Epithelial cell of alveolus of lung (primary cell): ENCODE results near the gene ALG8. TPM values are rescaled to one million over a fixed set of nuclear protein-coding genes. Genes with fewer than 3 reads are reported as not detected.

Experiments
- total RNA-seq: library from RNA; depleted of rRNA; stranded (reverse); fragments of >200 nt; gene quantifications from 2 replicates; pipeline ENCODE4 v1.2.1, GENCODE V29; 2015

The ALG8 gene
- 34.7 and 40.0 TPM in 2 replicates for total RNA-seq

DNA sequence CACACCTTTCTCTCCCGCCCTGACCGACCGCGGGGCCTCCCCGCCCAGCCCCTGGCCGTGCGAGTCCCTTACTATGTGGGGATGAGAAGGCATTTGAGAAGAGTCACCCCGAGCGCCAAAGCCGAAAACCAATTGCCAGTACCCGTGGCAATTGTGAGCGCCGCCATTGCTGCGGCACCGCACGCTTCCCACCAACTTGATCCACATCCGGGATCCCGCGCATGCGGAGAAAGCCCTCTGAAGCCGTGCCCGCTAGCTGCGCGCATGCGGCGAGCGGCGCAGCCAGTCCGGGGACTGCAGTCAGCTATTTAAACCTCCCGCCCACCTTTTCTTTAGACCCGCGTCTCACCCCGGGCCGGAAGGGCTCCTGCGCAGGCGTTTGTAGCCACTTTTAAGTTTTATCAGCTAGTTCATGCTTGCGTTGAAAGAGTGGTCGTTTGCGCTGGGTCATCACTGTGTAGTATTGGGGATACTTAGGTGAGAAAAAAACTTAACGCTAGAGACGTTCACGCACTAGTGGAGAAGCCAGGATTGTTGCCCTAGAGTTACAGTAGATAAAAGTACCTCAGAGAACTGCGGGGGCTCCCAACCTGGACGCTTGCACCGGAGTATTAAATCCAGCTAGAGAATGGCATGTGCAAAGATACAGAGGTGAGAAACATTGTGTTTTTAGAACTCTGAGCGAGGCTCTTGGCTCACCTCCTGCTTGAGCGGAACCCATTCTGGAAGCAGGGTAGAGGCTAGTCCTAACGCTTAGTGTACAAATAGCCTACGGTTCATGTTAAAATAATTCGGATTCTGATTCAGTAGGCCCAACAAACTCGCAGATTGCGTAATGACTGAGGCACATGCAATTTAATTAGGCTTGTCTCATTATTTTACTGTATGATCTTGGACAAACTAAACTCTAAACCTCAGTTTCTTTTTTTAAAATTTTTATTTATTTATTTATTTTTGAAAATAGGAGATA lies at the start of gene ALG8:
ALG8 (minus strand) TSS at position 205 of the 970 bp plus-strand sequence; CDS start at position 167, 38 bp downstream.

DNA sequence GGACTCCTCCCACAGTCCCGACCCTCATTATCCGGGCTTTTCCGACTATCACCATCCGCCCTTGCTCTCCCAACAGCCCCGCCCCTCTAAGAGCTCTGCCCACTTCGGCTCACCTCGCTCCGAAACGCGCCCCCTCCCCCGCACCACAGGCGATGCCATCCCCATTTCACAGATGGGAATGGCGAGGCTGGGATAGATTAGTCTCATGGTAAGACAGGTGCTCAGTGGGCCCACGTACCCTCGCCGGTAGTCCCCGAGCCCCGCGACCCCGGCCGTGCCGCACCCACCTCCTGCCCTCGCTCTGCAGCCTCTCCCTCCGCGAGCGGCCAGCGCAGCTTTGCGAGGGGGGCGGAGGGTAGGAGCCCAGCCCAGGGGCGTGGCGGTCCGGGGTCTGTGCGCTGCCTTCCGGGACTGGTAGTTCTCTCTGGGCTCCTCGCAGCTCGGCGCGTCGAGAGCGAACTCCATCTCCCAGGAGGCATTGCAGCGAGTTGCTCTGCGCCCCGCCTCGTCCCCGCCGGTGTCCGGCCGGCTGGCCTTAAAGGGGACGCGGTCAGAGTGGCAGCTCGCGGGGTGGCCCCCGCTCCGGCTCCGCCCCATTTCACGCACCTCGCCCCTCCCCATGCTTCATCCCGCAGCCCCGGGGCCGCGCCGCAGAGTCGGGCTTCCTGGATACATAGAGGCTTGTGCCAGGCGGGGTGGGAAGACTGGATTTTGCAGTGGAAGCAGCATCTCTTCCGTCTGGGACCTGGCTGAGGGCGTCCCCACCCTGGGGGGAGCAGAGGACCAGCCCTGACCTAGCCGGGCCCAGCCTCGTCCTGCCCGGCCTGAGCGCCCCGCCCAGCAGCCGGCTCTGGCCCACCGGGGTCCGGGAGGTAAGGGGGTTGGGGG lies 49.1 kb upstream of the ALG8 start, which contains the start of the genes KCTD21 and USP35:
KCTD21 (minus strand) TSS at position 341 of the 888 bp plus-strand sequence. CDS start 14,072 bp downstream, outside the sequence.
USP35 (plus strand) TSS at position 634 of the 888 bp plus-strand sequence. CDS start 7,327 bp downstream, outside the sequence.

DNA sequence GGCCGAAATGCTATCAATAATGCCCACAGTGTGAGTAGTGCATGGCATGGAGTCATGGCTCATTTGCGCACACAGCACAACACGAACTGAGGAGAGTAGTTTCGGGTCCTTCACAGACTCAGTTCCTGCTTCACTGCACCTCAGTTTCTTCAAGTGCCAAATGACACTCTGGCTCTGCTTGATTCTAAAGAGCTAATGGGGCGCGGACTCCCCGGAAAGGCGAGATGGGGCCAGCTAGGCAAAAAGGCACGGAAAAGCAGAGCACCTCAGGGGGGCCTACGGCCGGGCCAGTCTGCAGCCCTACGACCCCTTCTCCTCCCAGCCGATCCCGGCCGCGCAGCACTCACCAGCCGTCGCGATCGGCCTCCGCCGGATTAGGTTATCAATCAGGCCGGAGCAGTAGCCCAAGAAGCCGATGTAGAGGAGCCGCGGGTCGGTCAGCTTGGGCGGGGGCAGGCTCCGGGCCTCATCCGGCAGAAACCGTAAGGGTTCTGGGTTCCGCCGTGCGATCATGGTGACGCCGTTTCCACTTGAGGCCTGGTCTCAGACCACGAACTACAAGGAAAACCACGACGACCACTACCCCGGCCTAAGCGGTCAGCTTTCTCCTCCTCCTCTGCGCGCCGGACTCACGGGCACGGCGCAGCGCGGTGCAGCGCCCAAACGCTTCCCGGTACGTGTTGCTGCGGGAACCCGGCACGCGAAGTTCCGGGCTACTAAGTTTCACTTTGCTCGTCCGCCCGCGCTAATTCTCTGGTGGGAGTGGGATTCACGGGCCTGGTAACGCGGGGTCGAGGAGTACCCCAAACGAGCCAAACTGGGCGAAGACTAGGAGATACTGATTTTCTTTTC lies 60.0 kb downstream of the ALG8 start, which contains the start of gene NDUFC2:
NDUFC2 (minus strand) TSS at position 631 of the 852 bp plus-strand sequence; CDS start at position 513, 118 bp downstream.

DNA sequence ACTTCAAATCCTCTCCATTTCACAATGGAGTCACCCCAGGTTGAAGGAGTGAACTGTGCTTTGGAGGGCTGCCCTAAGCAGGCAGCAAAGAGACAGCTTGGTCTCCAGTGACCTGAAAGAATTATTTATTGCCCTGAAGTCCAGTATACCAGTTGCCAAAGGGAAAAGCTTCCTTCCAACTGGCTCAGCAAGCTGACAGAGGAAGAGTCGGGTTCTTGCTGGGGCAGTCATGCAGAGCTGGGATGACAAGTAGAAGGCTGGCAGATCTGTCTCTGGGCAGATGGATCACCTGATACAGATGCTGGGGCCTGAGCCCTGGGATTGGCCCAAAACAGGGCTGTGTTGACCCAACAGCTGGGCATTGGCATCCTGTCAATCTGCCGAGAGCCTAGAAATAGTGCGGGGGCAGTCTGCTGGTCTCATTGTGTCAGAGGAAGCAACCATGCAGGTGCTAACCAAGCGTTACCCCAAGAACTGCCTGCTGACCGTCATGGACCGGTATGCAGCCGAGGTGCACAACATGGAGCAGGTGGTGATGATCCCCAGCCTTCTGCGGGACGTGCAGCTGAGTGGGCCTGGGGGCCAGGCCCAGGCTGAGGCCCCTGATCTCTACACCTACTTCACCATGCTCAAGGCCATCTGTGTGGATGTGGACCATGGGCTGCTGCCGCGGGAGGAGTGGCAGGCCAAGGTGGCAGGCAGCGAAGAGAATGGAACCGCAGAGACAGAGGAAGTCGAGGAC lies 75.8 kb downstream of the ALG8 start, which contains the start of gene THRSP:
THRSP (plus strand) TSS at position 422 of the 742 bp plus-strand sequence; CDS start at position 443, 21 bp downstream.

Other genes with a start within 250 kb of the ALG8 start
- 14.6 and 15.6 TPM in 2 replicates for gene INTS4, start 145.0 kb downstream of the ALG8 start, total RNA-seq
- 2.0 and 4.8 TPM in 2 replicates for gene KCTD14, start 116.3 kb downstream of the ALG8 start, total RNA-seq
- not detected in 2 replicates for gene THRSP, start 75.8 kb downstream of the ALG8 start, total RNA-seq
- gene NDUFC2, start 59.8 kb downstream of the ALG8 start, total RNA-seq = 91.5 and 161 TPM in 2 replicates
- 5.3 and 11.2 TPM in 2 replicates for gene KCTD21, start 49.0 kb upstream of the ALG8 start, total RNA-seq
- gene USP35, start 49.3 kb upstream of the ALG8 start, total RNA-seq = 5.4 and 7.5 TPM in 2 replicates